ENCODE data around the gene TMEM235.

DNA sequence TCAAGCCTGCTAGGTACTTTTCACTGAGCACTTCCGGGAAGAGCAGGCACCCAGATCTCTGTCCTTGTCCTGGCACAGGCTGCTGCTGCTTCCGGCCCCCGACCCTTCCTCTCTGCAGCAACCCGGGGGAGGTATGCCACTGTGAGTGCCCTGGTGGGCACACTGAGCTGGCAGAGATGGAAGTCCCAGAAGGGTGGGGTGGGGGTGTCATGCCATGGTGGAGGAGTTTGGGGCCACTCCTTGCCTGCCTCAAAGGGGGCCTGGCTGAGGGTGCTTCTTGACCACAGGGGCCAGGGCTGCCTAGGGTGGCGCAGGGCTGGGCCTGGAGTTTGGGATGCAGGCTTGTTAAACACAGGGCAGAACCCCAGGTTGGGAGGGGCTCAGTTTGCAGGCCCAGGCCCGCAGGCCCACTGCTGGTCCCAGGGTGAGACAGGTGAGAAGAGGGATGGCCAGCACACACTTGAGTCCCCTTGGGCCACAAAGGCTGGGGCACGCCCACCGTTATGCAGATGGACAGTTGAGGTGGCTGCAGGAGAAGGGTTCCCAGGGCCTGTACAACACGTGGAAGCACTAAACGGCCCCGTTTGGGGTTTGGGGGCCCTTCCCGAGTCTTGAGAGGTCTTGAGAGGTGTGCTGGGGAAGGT lies 8.7 kb downstream of the TMEM235 start:
- TF ChIP-seq POLR2AphosphoS5 (IDR thresholded peaks at IDR 0.05) = no peak
- TF ChIP-seq POLR2A (IDR thresholded peaks at IDR 0.05) = no peak
- TF ChIP-seq CTCF (IDR thresholded peaks at IDR 0.05 in 8 of 11, conservative IDR thresholded peaks at IDR 0.05 in 3 of 11) = no peak
